Epithelial cell of esophagus (primary cell): ENCODE results near the gene FUT4.
"Not testable (repeated sequence)": the region's sequence is repeated elsewhere in the genome, so short reads cannot be mapped to it uniquely, and the experiment has no call there.

Experiments
- DNase-seq: peaks from one replicate; pipeline ENCODE4 v3.0.0; 2010; ENCODE audit warnings: low read depth
- H3K4me3 ChIP-seq: 2 replicates; pipeline ENCODE4 v1.5.1; 2011; ENCODE audit warnings: mild to moderate bottlenecking, low read length, control low read depth
- TF ChIP-seq, protein P1 (sequence below): IDR thresholded peaks from 2 replicates; pipeline ENCODE4 v1.5.1; 2011; ENCODE audit warnings: low read depth, mild to moderate bottlenecking, low read length, control low read depth, inconsistent platforms; ENCODE audit not compliant: insufficient read depth; ENCODE audit errors: missing control alignments

Gene FUT4

DNA sequence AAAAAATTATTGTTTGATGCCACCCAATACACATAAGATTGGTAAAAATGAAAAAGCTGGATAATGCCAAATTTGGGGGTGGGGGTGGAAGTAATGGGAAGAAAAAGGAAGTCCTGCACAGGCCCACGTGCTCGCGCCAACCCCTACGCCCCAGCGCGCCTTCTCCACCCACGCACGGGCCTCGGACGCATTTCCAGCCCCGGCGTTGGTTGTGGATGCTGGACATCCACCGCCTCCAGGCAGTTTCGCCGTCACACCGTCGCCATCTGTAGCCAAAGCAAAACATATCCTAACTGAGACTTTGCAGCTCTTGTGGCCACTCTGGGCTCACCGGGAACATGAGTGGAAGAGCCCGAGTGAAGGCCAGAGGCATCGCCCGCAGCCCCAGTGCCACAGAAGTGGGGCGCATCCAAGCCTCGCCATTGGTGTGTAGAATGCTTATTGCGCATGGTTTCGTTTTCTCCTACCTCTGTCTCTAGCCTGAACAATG lies 23.5 kb downstream of the FUT4 start, which contains the start of gene PIWIL4:
Gene PIWIL4 (plus strand): TSS at position 188 of the 490 bp plus-strand sequence. CDS start 151 bp downstream, at position 339.
- TF ChIP-seq, protein P1, sequence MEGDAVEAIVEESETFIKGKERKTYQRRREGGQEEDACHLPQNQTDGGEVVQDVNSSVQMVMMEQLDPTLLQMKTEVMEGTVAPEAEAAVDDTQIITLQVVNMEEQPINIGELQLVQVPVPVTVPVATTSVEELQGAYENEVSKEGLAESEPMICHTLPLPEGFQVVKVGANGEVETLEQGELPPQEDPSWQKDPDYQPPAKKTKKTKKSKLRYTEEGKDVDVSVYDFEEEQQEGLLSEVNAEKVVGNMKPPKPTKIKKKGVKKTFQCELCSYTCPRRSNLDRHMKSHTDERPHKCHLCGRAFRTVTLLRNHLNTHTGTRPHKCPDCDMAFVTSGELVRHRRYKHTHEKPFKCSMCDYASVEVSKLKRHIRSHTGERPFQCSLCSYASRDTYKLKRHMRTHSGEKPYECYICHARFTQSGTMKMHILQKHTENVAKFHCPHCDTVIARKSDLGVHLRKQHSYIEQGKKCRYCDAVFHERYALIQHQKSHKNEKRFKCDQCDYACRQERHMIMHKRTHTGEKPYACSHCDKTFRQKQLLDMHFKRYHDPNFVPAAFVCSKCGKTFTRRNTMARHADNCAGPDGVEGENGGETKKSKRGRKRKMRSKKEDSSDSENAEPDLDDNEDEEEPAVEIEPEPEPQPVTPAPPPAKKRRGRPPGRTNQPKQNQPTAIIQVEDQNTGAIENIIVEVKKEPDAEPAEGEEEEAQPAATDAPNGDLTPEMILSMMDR = no peak
- no peak for DNase-seq
- no peak within 1 kb of the TSS for H3K4me3 ChIP-seq

- TF ChIP-seq, protein P1 = no peak
- no peak for DNase-seq
- H3K4me3 ChIP-seq = no peak overlapping the region
Measured at GRCh38 chr11:94568200-94568599, 24.5 kb downstream of the FUT4 start.

DNA sequence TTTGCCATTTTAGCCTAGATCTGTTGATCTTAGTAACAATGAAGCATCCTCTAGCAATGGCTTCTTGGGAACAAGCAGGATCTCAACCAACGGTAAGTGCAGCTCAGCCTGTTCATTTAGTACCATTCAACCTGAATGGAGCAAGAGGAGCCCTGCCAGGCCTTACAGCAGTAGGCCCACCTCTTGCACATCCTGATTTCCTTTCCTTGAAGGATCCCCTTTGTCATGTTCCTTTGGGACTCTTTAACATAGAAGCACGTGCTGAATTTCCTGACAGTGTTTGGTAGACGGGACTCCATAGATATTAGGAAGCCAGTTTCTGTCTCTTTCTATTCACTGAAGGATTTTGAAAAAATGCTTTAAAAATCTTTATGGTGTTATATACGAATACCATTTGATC lies 25.0 kb downstream of the FUT4 start:
- TF ChIP-seq, protein P1 = no peak

GRCh38 chr11:94572975-94573374 lies 29.3 kb downstream of the FUT4 start:
- DNase-seq, H3K4me3 ChIP-seq: not testable (repeated sequence)

More for the DNA sequence above, 25.0 kb downstream of the FUT4 start:
- H3K4me3 ChIP-seq = no peak overlapping the region
- DNase-seq = no peak

DNA sequence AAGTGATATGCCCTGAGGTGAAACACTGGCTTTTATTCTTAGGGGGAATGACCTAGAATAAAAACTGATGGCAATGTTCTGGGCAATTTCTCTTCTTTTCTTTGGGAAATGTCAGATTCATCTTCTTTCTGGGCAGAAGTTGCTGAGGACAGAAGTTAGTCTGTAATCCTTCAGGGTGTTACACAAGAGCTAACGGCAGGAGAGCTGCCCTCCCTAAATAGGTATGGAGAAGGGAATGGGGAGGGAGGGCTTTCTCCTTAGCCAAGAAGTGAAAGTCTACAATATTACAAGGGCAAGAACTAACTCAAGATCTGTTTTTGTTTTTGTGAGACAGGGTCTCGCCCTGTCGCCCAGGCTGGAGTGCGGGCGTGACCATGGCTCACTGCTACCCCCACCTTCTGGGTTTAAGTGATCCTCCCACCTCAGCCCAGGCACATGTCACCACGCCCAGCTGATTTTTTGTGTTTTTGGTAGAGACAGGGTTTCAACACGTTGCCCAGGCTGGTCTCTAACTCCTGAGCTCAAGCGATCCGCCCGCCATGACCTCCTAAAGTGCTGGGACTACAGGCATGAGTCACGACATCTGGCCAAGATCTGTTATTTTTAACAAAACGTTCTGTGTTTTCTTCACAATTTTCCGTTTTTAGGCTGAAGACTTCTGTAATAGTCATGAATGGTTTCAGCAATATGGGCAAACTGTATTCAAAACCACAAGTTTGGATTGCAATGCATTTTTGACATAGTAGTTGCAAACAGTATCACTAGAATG lies 30.7 kb downstream of the FUT4 start:
- TF ChIP-seq, protein P1 = no peak
- no peak for DNase-seq
- H3K4me3 ChIP-seq = no peak overlapping the region

GRCh38 chr11:94576306-94576705 lies 32.6 kb downstream of the FUT4 start:
- H3K4me3 ChIP-seq = no peak overlapping the region
- no peak for DNase-seq
- TF ChIP-seq, protein P1 = no peak

GRCh38 chr11:94577841-94578240 lies 34.1 kb downstream of the FUT4 start:
- TF ChIP-seq, protein P1 = no peak
- no peak overlapping the region for H3K4me3 ChIP-seq
- no peak for DNase-seq
